NOMO-1 treated with dmso at 0.1 percent for 144 hours (cell line): ENCODE measurements around the gene ARPC1B.
A peak's percentile ranks its signal among the peaks of the same experiment; 100 is the strongest.
"Not testable (repeated sequence)": the region's sequence is repeated elsewhere in the genome, so short reads cannot be mapped to it uniquely, and the experiment has no call there.

Source experiments
- DNase-seq: peaks from one replicate; lab custom pipeline; 2025; ENCODE audit not compliant: unreplicated experiment; lab: John Stamatoyannopoulos, UW

Gene ARPC1B

GRCh38 chr7:99374111-99375064 lies at the start of gene ARPC1B:
TSS of gene ARPC1B (plus strand) at chr7:99374730. CDS start at chr7:99385715, 10,985 bp downstream.
- peak; percentile 92 for DNase-seq

- DNase-seq = no peak
Measured at GRCh38 chr7:99325001-99325493, 49.5 kb upstream of the ARPC1B start.

DNA sequence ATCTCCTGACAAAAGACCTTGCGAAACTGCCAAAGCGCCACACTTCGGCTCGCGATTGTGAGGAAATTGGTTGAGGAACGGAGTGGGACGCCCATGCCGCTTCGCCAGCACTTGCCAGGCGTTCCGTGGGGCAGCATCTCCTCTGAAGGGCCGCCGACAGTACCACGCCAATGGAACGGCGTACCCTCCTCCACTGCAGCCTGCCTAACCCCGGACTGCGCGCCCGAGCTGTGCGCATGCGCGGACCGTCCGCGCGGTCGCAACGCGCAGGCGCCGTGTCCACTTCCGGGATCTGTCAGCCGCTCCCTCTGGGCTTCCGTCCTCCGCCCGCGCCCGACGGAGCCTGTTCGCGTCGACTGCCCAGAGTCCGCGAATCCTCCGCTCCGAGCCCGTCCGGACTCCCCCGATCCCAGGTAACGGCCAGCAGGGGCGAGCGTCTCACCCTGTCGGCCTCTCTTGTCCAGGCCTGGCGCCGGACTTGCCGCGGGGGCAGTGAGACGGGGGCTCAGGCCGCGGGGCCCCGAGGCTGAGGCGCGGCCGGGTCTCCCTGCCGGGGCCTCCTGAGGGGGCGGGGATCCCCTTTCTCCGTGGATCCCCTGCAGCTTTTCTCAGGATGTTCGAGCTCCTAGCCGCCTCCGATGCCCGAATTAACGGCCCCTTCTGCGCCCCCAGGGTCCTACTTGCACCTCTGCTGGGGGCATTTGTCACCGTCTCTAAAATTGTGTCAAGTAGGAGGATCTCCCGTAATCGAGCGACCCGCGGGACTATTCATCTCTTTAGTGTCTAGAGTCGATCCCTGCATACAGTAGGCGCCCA lies 48.7 kb upstream of the ARPC1B start, which contains the start of gene ARPC1A:
ARPC1A (plus strand) TSS at position 307 of the 816 bp plus-strand sequence. CDS start 7,456 bp downstream, outside the sequence.
- peak; percentile 96 for DNase-seq

- DNase-seq = no peak
Measured at GRCh38 chr7:99326408-99326782, 48.1 kb upstream of the ARPC1B start.

DNA sequence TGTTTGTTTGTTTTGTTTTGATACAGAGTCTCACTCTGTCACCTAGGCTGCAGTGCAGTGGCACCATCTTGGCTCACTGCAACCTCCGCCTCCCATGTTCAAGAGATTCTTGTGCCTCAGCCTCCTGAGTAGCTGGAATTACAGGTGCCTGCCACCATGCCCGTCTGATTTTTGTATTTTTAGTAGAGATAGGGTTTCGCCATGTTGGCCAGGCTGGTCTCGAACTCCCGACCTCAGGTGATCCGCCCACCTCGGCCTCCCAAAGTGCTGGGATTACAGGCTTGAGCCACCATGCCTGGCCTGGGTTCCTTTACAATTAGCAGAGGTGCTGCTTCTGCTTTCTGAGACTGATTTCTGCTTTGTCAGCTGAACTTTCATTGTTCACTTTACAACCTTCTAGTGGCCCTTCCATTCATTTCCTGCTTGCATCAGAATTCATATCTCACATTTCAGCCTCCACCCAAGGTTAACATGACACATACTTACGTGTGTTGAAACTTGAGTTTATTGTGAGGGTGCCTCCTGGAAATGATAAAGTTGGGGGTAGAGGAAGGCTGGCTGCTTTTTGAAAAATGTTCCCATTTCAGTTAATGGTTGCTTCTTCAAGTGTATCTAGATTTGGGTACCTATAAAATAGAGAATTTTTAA lies 44.1 kb upstream of the ARPC1B start:
- peak; percentile 95 for DNase-seq

GRCh38 chr7:99331002-99331401 lies 43.5 kb upstream of the ARPC1B start:
- DNase-seq = no peak

GRCh38 chr7:99339595-99339994 lies 34.9 kb upstream of the ARPC1B start:
- DNase-seq = no peak

DNA sequence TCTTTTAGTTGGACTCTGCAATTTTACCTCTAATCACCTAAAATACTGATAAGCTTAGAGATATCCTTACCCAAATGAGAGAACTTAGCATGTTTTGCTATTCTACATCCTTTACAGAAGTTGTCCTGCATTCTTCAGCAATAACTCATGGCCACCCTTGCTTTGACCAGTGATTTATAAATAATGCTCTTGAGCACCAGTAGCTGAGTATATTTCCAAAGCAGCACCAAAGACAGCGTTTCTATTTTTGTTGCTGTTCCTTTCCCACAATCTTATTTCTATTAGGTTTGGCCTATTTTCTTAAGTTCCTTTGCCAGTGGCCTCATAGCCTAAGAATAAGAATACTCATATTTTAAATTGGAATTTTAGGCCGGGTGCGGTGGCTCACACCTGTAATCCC lies 33.9 kb upstream of the ARPC1B start:
- no peak for DNase-seq

DNA sequence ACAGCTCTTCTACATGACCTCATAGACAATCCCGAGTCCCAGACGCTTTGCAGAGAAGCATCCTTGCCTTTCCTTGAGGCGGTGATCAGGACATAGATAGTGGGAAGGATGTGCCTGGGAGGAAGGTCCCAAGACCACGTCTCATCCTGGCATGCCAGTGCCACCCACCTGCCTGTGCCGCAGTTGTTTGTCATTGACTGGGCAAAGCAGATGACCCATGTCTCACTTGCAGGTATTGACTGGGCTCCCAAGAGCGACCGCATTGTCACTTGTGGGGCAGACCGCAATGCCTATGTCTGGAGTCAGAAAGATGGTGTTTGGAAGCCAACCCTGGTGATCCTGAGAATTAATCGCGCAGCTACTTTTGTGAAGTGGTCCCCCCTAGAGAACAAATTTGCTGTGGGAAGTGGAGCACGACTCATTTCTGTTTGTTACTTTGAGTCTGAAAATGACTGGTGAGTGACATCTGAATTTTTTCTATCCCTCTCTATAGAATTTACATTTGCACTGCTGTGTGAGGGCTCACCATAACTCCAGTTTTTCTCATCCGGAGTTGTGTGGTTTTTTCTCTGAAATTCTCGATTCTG lies 30.4 kb upstream of the ARPC1B start:
- no peak for DNase-seq

DNA sequence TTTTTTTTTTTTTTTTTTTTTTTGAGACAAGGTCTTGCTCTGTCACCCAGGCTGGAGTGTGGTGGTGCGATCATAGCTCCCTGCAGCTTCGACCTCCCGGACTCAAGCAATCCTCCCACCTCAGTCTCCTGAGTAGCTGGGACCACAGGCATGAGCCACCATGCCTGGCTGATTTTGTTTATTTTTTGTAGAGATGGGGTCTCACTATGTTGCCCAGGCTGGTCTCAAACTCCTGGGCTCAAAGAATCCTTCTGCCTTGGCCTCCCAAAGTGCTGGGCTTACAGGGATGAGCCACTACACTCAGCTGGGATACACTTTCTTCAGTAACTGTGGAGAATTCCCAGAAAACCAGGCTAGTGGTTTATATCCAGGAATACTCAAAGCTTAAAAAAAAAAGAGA lies 23.9 kb upstream of the ARPC1B start:
- DNase-seq = not testable (repeated sequence)

DNA sequence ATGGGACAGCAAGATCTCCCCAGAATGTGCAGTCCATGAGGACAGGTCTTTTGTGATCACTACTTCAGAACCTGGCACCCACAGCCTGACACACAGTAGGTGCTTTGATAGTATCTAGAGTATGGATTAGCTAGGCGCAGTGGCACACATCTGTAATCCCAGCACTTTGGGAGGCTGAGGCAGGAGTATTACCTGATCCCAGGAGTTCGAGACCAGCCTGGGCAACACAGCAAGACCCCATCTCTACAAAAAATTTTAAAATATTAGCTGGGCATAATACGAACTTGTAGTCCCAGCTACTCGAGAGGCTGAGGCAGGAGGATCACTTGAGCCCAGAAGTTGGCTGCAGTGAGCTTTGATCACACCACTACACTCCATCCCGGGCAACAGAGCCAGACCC lies 22.3 kb upstream of the ARPC1B start:
- no peak for DNase-seq

- DNase-seq = no peak
Measured at GRCh38 chr7:99355098-99355497, 19.4 kb upstream of the ARPC1B start.

DNA sequence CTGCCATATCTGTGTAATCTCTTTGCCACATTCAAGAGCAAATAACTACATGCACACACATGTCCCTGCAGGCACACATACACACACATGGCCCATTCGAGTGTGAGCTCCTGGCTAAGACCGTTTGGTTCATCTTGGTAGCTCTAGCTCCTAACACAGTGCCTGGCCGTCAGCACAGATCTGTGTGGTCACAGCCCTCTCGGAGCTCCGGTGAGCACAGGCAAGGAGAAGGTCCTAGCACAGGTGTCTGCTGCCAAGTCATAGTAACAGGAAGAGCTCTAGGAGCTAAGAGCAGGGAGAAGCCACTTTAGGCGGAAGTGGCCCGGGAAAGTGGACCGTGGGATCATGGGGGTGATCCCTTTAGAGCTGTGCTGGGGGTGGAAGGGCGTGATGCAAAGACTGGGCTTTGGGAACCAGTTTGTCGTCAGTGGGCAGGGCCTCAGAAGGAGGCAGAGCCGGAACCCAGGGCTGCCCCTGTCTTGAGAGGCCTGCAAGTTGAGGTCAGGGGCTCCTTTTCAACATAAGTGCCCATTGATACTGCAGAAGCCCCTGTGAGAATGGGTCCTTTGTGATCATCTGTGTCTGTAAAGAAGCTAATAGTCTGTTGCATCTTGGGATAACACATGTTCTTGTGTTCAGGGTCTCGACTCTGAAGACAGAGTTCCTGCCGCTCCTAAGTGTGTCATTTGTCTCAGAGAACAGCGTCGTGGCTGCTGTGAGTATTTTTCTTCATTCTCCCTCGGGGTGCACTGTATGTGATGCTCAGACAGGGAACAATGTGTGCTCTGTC lies 16.6 kb upstream of the ARPC1B start:
- DNase-seq = no peak

DNA sequence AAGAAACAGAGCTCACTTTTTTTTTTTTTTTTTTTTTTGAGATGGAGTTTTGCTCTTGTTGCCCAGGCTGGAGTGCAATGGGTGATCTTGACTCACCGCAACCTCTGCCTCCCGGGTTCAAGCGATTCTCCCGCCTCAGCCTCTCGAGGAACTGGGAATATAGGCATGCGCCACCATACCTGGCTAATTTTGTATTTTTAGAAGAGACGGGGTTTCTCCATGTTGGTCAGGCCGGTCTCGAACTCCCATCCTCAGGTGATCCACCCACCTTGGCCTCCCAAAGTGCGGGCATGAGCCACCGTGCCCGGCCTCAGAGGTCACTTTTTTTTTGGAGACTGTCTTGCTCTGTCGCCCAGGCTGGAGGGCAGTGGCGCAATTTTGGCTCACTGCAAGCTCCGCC lies 16.0 kb upstream of the ARPC1B start:
- DNase-seq = not testable (repeated sequence)

GRCh38 chr7:99359465-99360154 lies 14.9 kb upstream of the ARPC1B start:
- no peak for DNase-seq

DNA sequence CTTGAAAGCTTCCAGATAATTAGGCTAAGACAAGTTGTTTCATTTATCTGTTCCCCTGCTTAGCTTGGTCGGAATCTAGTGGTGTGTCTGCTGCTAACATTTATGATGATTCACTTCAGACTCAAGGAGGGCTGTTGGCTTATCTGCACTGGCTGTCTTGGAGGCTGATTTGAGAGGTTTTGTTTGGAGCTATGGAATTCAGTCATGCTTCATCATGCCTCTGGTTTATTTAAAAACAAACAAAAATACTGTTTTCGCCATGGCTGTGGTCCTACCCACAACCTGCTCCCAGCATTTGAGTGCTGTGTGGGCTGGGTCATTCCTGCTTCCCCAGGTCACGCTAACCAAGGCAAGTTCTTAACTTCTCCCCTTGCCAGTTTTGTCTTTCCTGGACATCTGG lies 11.7 kb upstream of the ARPC1B start:
- no peak for DNase-seq

- DNase-seq = no peak
Measured at GRCh38 chr7:99363286-99363685, 11.2 kb upstream of the ARPC1B start.

GRCh38 chr7:99365318-99366141 lies 9.0 kb upstream of the ARPC1B start:
- DNase-seq = no peak
